MM.1S (cell line): Measurements from ENCODE around the gene TLE5.

Source experiments
- DNase-seq: peaks from one replicate; pipeline ENCODE4 v3.0.0-alpha.2; 2015
- H2AFZ ChIP-seq: fragments of 300-600 bp; sonication (generic); 2 replicates; pipeline ENCODE4 v1.6.0; 2016; ENCODE audit warnings: antibody characterized with exemption, low read length
- H3F3A ChIP-seq: fragments of 300-600 bp; sonication (generic); 2 replicates; pipeline ENCODE4 v1.6.1; 2016; ENCODE audit warnings: mild to moderate bottlenecking, antibody characterized with exemption, low read length, moderate library complexity, mixed read lengths; ENCODE audit not compliant: insufficient read depth
- H3K27ac ChIP-seq: fragments of 300-600 bp; sonication (generic); 2 replicates; pipeline ENCODE4 v1.5.1; 2016; ENCODE audit warnings: mild to moderate bottlenecking, low read length
- H3K27me3 ChIP-seq: fragments of 300-600 bp; sonication (generic); replicated peaks from 2 replicates; pipeline ENCODE4 v1.6.0; 2016; ENCODE audit warnings: low read length; ENCODE audit not compliant: insufficient read depth
- H3K36me3 ChIP-seq: fragments of 300-600 bp; sonication (generic); replicated peaks from 2 replicates; pipeline ENCODE4 v1.6.1; 2016; ENCODE audit warnings: mild to moderate bottlenecking, low read length, mixed read lengths; ENCODE audit not compliant: insufficient read depth
- H3K4me1 ChIP-seq: fragments of 300-600 bp; sonication (generic); 2 replicates; pipeline ENCODE4 v1.6.1; 2016; ENCODE audit warnings: low read length, mixed read lengths
- H3K4me2 ChIP-seq: fragments of 300-600 bp; sonication (generic); 2 replicates; pipeline ENCODE4 v1.6.0; 2016; ENCODE audit warnings: low read depth, low read length
- H3K4me3 ChIP-seq: fragments of 300-600 bp; sonication (generic); 2 replicates; pipeline ENCODE4 v1.5.1; 2016; ENCODE audit warnings: low read length, mixed read lengths
- H3K79me2 ChIP-seq: fragments of 300-600 bp; sonication (generic); 2 replicates; pipeline ENCODE4 v1.6.1; 2016; ENCODE audit warnings: mixed run types, low read length, mixed read lengths
- H3K9ac ChIP-seq: fragments of 300-600 bp; sonication (generic); 2 replicates; pipeline ENCODE4 v1.6.1; 2016; ENCODE audit warnings: low read length, mixed read lengths
- H3K9me2 ChIP-seq: fragments of 300-600 bp; sonication (generic); replicated peaks from 2 replicates; pipeline ENCODE4 v1.6.1; 2016; ENCODE audit warnings: mild to moderate bottlenecking, low read length, mixed read lengths; ENCODE audit not compliant: insufficient read depth
- H3K9me3 ChIP-seq: fragments of 300-600 bp; sonication (generic); replicated peaks from 2 replicates; pipeline ENCODE4 v1.6.1; 2016; ENCODE audit warnings: mild to moderate bottlenecking, low read length, mixed read lengths; ENCODE audit not compliant: insufficient read depth
- H4K20me1 ChIP-seq: fragments of 300-600 bp; sonication (generic); 2 replicates; pipeline ENCODE4 v1.6.1; 2016; ENCODE audit warnings: mild to moderate bottlenecking, low read length, moderate library complexity, mixed read lengths; ENCODE audit not compliant: insufficient read depth
- CTCF ChIP-seq: fragments of 300-600 bp; sonication (generic); IDR thresholded peaks from 2 replicates; pipeline ENCODE4 v1.5.1; 2016; ENCODE audit warnings: antibody characterized with exemption, low read length, mixed read lengths
- EZH2 ChIP-seq: fragments of 300-600 bp; sonication (generic); optimal IDR thresholded peaks from 2 replicates; pipeline ENCODE3; 2017; ENCODE audit warnings: low read depth, mild to moderate bottlenecking, antibody characterized with exemption, low read length, mixed read lengths
- EZH2phosphoT487 ChIP-seq: fragments of 300-600 bp; sonication (generic); IDR thresholded peaks from 2 replicates; pipeline ENCODE4 v1.6.1; 2018; ENCODE audit warnings: antibody characterized with exemption, low read length

TLE5 gene

GRCh38 chr19:3061182-3062161, 823 bp downstream of the TLE5 start:
- H3K9me2 ChIP-seq = no peaks in the 10 kb centered on the region
- no peaks in the 10 kb centered on the region for H3K36me3 ChIP-seq
- DNase-seq = no peak
- H3K27me3 ChIP-seq = peaks cover 24% of the 10 kb centered on the region
- no peaks in the 10 kb centered on the region for H3K79me2 ChIP-seq
- H2AFZ ChIP-seq = no peak overlapping the region
- H4K20me1 ChIP-seq = no peaks in the 10 kb centered on the region
- no peak for TF ChIP-seq CTCF
- no peak for TF ChIP-seq EZH2phosphoT487
- no peak for TF ChIP-seq EZH2
- no peaks in the 10 kb centered on the region for H3K9me3 ChIP-seq
- no peak overlapping the region for H3K4me2 ChIP-seq
- H3K4me1 ChIP-seq = peaks cover 5% of the 10 kb centered on the region; the same call in 1 of the 2 replicates
- 0 out of 2 replicates have a peak, but pooled peaks cover 3% of the 10 kb centered on the region for H3F3A ChIP-seq
- H3K4me3 ChIP-seq = no peak overlapping the region; the same call in 1 of the 2 replicates
- no peak overlapping the region for H3K27ac ChIP-seq
- no peak overlapping the region for H3K9ac ChIP-seq

- H4K20me1 ChIP-seq = no peaks in the 10 kb centered on the region
- H3K27ac ChIP-seq = no peak overlapping the region
- H3K9me3 ChIP-seq = no peaks in the 10 kb centered on the region
- peaks cover 22% of the 10 kb centered on the region for H3K27me3 ChIP-seq
- no peaks in the 10 kb centered on the region for H3K79me2 ChIP-seq
- no peak for DNase-seq
- H3K4me3 ChIP-seq = no peak overlapping the region
- 0 out of 2 replicates have a peak, but pooled peaks cover 2% of the 10 kb centered on the region for H3F3A ChIP-seq
- peaks cover 3% of the 10 kb centered on the region; the same call in 1 of the 2 replicates for H3K4me1 ChIP-seq
- H3K9me2 ChIP-seq = no peaks in the 10 kb centered on the region
- no peak overlapping the region for H3K9ac ChIP-seq
- TF ChIP-seq CTCF (no peak), EZH2 (no peak), EZH2phosphoT487 (no peak)
- H2AFZ ChIP-seq = no peak overlapping the region
- H3K4me2 ChIP-seq = no peak overlapping the region
- no peaks in the 10 kb centered on the region for H3K36me3 ChIP-seq
Measured at GRCh38 chr19:3060857-3061181, 1.5 kb downstream of the TLE5 start.

GRCh38 chr19:3059653-3060052, 2.6 kb downstream of the TLE5 start:
- no peak overlapping the region for H3K9ac ChIP-seq
- H3K4me2 ChIP-seq = no peak overlapping the region
- no peak for DNase-seq
- H3K9me2 ChIP-seq = no peaks in the 10 kb centered on the region
- H3F3A ChIP-seq = no peaks in the 10 kb centered on the region
- peaks cover 31% of the 10 kb centered on the region for H3K27me3 ChIP-seq
- H3K27ac ChIP-seq = no peak overlapping the region
- H3K4me3 ChIP-seq = no peak overlapping the region
- H3K79me2 ChIP-seq = no peaks in the 10 kb centered on the region
- H4K20me1 ChIP-seq = no peaks in the 10 kb centered on the region
- H3K36me3 ChIP-seq = no peaks in the 10 kb centered on the region
- TF ChIP-seq EZH2 (no peak), CTCF (no peak), EZH2phosphoT487 (no peak)
- no peaks in the 10 kb centered on the region for H3K4me1 ChIP-seq
- no peak overlapping the region for H2AFZ ChIP-seq
- H3K9me3 ChIP-seq = no peaks in the 10 kb centered on the region
